Tibial nerve (tissue), 4 donors: Measurements from ENCODE around the gene THBS3.

ENCODE experiments used
- CTCF ChIP-seq, 5 experiments: fragments of 200-600 bp in 3 of 5; fragments of 450-650 bp in 2 of 5; sonication (generic) in 3 of 5; IDR thresholded peaks; one replicate each; pipeline ENCODE4 v1.5.1; 2016 to 2019; ENCODE audit warnings: antibody characterized with exemption in 5 of 5, mild to moderate bottlenecking in 3 of 5, moderate library complexity in 2 of 5
- EP300 ChIP-seq, 2 donors: sonication (generic); formaldehyde crosslinking; IDR thresholded peaks; one replicate each; pipeline ENCODE4 v1.6.1; 2017; ENCODE audit warnings: antibody characterized with exemption in 2 of 2, mild to moderate bottlenecking in 1 of 2
- POLR2A ChIP-seq, 2 donors: fragments of 450-650 bp; IDR thresholded peaks; one replicate each; pipeline ENCODE4 v1.6.1; 2017; ENCODE audit warnings: antibody characterized with exemption in 2 of 2, mild to moderate bottlenecking in 2 of 2, moderate library complexity in 2 of 2

DNA sequence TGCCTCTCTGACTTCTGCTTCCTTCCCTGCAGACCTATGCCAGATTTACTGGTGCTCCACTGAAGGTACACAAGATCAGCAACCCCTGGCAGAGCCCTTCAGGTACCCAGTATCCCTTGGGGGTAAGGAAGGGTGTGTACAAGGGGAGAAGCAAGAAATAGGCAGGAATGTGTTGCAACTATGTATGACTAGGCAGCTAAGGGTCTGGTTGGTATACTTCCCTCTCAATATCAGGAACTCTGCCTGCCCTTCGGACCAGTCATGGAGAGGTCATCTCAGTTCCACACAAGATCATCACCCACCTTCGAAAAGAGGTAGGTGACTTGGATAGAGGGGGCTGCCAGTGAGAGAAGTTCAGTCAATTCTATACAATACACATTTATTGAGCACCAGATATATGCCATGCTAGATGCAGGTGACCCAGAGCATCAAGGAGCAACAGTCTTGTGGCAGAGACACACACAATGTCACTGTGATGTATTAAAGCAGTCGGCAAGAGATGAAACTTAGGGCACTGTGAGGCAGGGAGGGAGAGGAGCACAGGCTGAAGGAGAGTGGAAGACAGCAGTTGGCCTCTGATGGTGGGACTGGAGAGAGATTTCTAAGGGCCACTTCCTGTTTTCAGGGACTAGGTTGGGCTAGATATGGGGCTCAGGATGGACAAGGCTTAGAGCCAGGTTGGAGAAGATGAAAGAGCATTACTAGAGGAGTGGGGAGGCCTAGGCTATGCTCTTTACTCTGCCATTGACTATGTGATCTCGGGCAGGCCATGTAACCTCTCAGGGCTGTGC lies 2.8 kb upstream of the THBS3 start:
- TF ChIP-seq CTCF (IDR thresholded peaks at IDR 0.05) (no peak), POLR2A (IDR thresholded peaks at IDR 0.05) (no peak), EP300 (IDR thresholded peaks at IDR 0.05) (no peak)
